ENCODE data around the gene AMDHD2. TPM values are rescaled to one million over a fixed set of nuclear protein-coding genes. Genes with fewer than 3 reads are reported as not detected.
"Not testable (repeated sequence)": the region's sequence is repeated elsewhere in the genome, so short reads cannot be mapped to it uniquely, and the experiment has no call there.

Gene AMDHD2
- total RNA-seq, 4 donors from 2014 or later: 7.9 to 36.5 (median 22.0) TPM

DNA sequence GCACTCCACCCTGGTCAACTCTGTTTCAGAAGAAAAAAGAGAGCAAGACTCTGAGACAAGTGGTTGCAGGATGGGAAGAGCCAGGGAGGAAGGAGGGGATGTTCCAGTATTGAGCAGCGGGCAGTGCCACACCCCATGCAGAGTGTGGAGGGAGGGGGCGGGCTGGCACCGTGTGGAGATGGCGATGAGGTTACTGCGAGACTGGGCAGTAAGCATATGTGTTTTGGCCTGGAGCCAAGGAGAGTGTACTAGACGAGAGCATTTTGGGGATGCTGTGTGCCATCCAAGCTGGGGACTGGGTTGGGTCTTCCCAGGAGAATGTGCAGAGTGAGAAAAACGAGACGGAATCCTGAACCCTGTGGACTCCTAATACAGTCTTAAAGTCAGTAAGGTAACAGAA is 41.9 kb upstream of the AMDHD2 start:
- peaks cover 0 to 23% of the 10 kb centered on the region in 2 donors for H3K4me1 ChIP-seq
- no peak for TF ChIP-seq POLR2A (IDR thresholded peaks at IDR 0.05)
- TF ChIP-seq CTCF (IDR thresholded peaks at IDR 0.05): no peak
- no peak overlapping the region for H3K27ac ChIP-seq
- no peaks in the 10 kb centered on the region for H3K9me3 ChIP-seq
- H3K27me3 ChIP-seq: peaks cover 0 to 6% of the 10 kb centered on the region in 2 donors
- no peaks in the 10 kb centered on the region for H3K36me3 ChIP-seq
- intact Hi-C loops (cut with DNase I; ENCODE audit: low total_unique reads): no loop called here
- DNase-seq: no peak
- no peak overlapping the region for H3K4me3 ChIP-seq

GRCh38 chr16:2479996-2480395 is 40.2 kb upstream of the AMDHD2 start:
- H3K27ac ChIP-seq: not testable (repeated sequence)
- peaks cover 0 to 19% of the 10 kb centered on the region in 2 donors for H3K4me1 ChIP-seq

DNA sequence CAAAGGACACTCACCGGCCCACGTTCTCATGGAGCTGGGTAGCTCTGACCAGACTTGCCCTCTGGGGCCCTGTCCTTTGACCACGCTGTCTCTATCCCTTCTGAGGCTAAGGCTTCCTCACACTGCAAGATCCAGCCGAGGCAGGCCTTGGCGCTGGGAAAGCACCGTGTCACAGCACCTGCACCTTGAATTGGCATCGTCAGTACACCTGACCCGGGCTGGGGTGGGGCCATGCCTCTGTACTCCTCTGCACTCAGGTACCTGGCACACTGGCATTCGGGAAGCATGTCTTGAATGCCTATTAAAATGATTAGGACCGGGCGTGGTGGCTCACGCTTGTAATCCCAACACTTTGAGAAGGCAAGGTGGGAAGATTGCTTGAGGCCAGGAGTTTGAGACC is 39.2 kb upstream of the AMDHD2 start:
- Histone ChIP-seq H3K27ac (no peak overlapping the region), H3K36me3 (no peaks in the 10 kb centered on the region), H3K4me1 (peaks cover 0 to 12% of the 10 kb centered on the region in 2 donors), H3K4me3 (no peak overlapping the region), H3K27me3 (no peaks in the 10 kb centered on the region), H3K9me3 (no peaks in the 10 kb centered on the region)
- no peak for TF ChIP-seq CTCF (IDR thresholded peaks at IDR 0.05)
- TF ChIP-seq POLR2A (IDR thresholded peaks at IDR 0.05): no peak
- intact Hi-C loops (cut with DNase I; ENCODE audit: low total_unique reads): no loop called here
- no peak for DNase-seq

More at GRCh38 chr16:2479996-2480395, 40.2 kb upstream of the AMDHD2 start:
- H3K27me3 ChIP-seq; H3K36me3 ChIP-seq; DNase-seq; H3K4me3 ChIP-seq; intact Hi-C loops (cut with DNase I; ENCODE audit: low total_unique reads); H3K9me3 ChIP-seq: not testable (repeated sequence)

DNA sequence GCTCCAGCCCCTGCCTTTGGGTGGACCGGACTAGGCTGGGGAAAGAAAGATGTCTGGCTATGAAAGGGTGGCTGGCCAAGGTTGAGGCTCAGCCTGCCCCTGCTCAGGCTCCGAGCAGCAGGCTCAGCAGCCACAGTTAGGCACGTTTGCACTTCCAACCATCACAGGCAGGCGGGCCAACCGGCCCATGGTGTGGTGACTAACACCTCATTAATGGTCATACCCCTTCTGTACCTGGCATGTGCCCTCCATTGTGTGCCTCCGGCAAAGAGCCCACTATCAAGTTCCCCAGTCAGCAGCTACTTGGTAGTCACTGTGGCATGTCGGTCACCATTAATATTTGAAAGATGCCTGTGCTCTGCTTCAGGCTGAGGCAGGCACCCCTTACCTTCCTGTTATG is 38.5 kb upstream of the AMDHD2 start:
- Histone ChIP-seq H3K36me3 (no peaks in the 10 kb centered on the region), H3K27ac (no peak overlapping the region), H3K27me3 (no peaks in the 10 kb centered on the region), H3K9me3 (no peaks in the 10 kb centered on the region), H3K4me3 (no peak overlapping the region), H3K4me1 (peaks cover 0 to 11% of the 10 kb centered on the region in 2 donors)
- DNase-seq: no peak
- TF ChIP-seq CTCF (IDR thresholded peaks at IDR 0.05) (no peak), POLR2A (IDR thresholded peaks at IDR 0.05) (no peak)
- intact Hi-C loops (cut with DNase I; ENCODE audit: low total_unique reads): no loop called here

GRCh38 chr16:2482249-2482648 is 37.9 kb upstream of the AMDHD2 start:
- intact Hi-C loops (cut with DNase I; ENCODE audit: low total_unique reads): no loop called here
- Histone ChIP-seq H3K4me3 (no peak overlapping the region), H3K4me1 (peaks cover 0 to 11% of the 10 kb centered on the region in 2 donors), H3K9me3 (no peaks in the 10 kb centered on the region), H3K27ac (peak overlapping the region; percentile 3 to 57), H3K27me3 (no peaks in the 10 kb centered on the region), H3K36me3 (no peaks in the 10 kb centered on the region)
- no peak for TF ChIP-seq CTCF (IDR thresholded peaks at IDR 0.05)
- TF ChIP-seq POLR2A (IDR thresholded peaks at IDR 0.05): no peak
- DNase-seq: no peak
